Aorta (tissue), 5 donors: ENCODE measurements around the gene NCOA3. TPM values are rescaled to one million over a fixed set of nuclear protein-coding genes. Genes with fewer than 3 reads are reported as not detected.

ENCODE experiments used
- ATAC-seq: fragments of 200-7000 bp; cut with Tn5 transposase; one replicate; pipeline ENCODE4 v1.9.1; 2022; ENCODE audit warnings: moderate library complexity; ENCODE audit not compliant: low FRiP score
- DNase-seq, 2 donors: peaks; one replicate each; pipeline ENCODE4 v3.0.0-alpha.2; 2020
- H3K27ac ChIP-seq, 2 donors: one replicate each; pipeline ENCODE4 v1.5.1; 2013; ENCODE audit warnings: low read length in 2 of 2, mild to moderate bottlenecking in 2 of 2, moderate library complexity in 2 of 2, control low read depth in 1 of 2, inconsistent platforms in 1 of 2, low read depth in 1 of 2
- H3K27me3 ChIP-seq, 2 donors: one replicate each; pipeline ENCODE4 v1.6.1; 2013; ENCODE audit warnings: control low read depth in 1 of 2, low read length in 1 of 2, mild to moderate bottlenecking in 1 of 2, moderate library complexity in 1 of 2; ENCODE audit not compliant: insufficient read depth in 2 of 2, control insufficient read depth in 1 of 2
- H3K36me3 ChIP-seq, 2 donors: one replicate each; pipeline ENCODE4 v1.6.1; 2013; ENCODE audit warnings: control low read depth in 1 of 2, low read length in 1 of 2, mild to moderate bottlenecking in 1 of 2; ENCODE audit not compliant: insufficient read depth in 2 of 2, control insufficient read depth in 1 of 2
- H3K4me1 ChIP-seq, 2 donors: one replicate each; pipeline ENCODE4 v1.6.1; 2013; ENCODE audit warnings: low read length in 2 of 2, control low read depth in 1 of 2, mild to moderate bottlenecking in 1 of 2, moderate library complexity in 1 of 2; ENCODE audit not compliant: insufficient read depth in 2 of 2, control insufficient read depth in 1 of 2
- H3K4me3 ChIP-seq, 2 donors: one replicate each; pipeline ENCODE4 v1.5.1; 2013; ENCODE audit warnings: low read length in 2 of 2, control low read depth in 1 of 2, mild to moderate bottlenecking in 1 of 2
- H3K9me3 ChIP-seq: one replicate; pipeline ENCODE4 v1.6.1; 2013; ENCODE audit warnings: mild to moderate bottlenecking, low read length; ENCODE audit not compliant: control insufficient read depth
- WGBS, 2 donors: extraction: QIAGEN DNeasy Blood & Tissue Kit; methylation state at CpG; one replicate each; pipeline ENCODE4 v1.1.7; 2013; 5-methylcytosine and 5-hydroxymethylcytosine counted together
- intact Hi-C, 2 donors: fragments of 100-400 bp; cut with DNase I; formaldehyde crosslinking; loops; one replicate each; pipeline versions ENCODE4 v1.14.2 to v1.15.0; 2022
- polyA plus RNA-seq, 2 donors: library from polyadenylated mRNA; stranded (reverse); fragments of 200-250 nt; gene quantifications; one replicate each; pipeline ENCODE4 v1.2.3, GENCODE V29; 2013
- total RNA-seq, 2 donors: library from RNA; stranded (reverse); fragmentation: NEBNext Ultra II Directional; extraction: Animal tissue kit (Norgen Biotek cat#: 25700); gene quantifications; one replicate each; pipeline ENCODE4 v1.2.1, GENCODE V29; 2021
- donor health status: healthy with polysubstance abuse.
- donor health status: Bipolar disorder and iron deficiency.
- donor health status: DM: no; HTN: no; CAD: no.
- donor health status: DM: no; HTN: no; CAD: no.
- donor health status: DM: yes; HTN: yes; CAD: no.

NCOA3 gene
- total and polyA plus RNA-seq, 4 donors, result 4.8 to 53.7 (median 27.7) TPM

- 58 to 62% methylated on average over 6 of the region's 6 CpGs for WGBS, 2 donors
- peak; percentile 83 for ATAC-seq
- Histone ChIP-seq H3K9me3 (no peaks in the 10 kb centered on the region), H3K27ac (peak overlapping the region in 1 of 2 donors; percentile 11), H3K27me3 (no peaks in the 10 kb centered on the region), H3K36me3 (no peaks in the 10 kb centered on the region), H3K4me1 (peaks cover 0 to 1% of the 10 kb centered on the region in 2 donors), H3K4me3 (no peak overlapping the region)
- intact Hi-C loops, result loop anchor here in 1 of 2 donors (10.0 kb wide), 2 partner anchors 106 to 856 kb away; partner anchors contain the start of gene NCOA3
- peak in 1 of 2 donors; percentile 74 for DNase-seq
Measured at GRCh38 chr20:47610247-47610944, 108.7 kb downstream of the NCOA3 start.

DNA sequence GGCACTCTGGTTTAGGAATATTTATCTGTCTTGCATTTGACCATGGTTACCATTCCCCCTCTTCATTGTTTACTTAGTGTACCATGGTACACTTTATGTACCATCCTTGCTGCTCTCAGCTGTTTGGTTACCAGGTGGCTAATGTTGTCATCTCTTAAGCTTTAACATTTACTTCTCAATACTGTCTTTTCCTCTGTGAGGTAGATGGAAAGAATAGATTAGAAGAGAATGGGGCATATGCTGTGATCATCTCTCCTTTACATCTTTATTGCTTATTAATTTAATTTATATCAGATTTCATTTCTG, 109.2 kb downstream of the NCOA3 start:
- Histone ChIP-seq H3K4me3 (no peak overlapping the region), H3K36me3 (no peaks in the 10 kb centered on the region), H3K27me3 (no peaks in the 10 kb centered on the region), H3K9me3 (no peaks in the 10 kb centered on the region), H3K27ac (no peak overlapping the region), H3K4me1 (peaks cover 0 to 1% of the 10 kb centered on the region in 2 donors)
- ATAC-seq (no peak), DNase-seq (no peak)
- intact Hi-C loops, result loop anchor here in 1 of 2 donors (10.0 kb wide), 2 partner anchors 106 to 856 kb away; partner anchors contain the start of gene NCOA3

GRCh38 chr20:47611785-47612184, 110.1 kb downstream of the NCOA3 start:
- 97 to 98% methylated on average over 9 of the region's 9 CpGs for WGBS, 2 donors
- DNase-seq (no peak), ATAC-seq (no peak)
- Histone ChIP-seq H3K27me3 (no peaks in the 10 kb centered on the region), H3K9me3 (no peaks in the 10 kb centered on the region), H3K4me1 (peaks cover 1 to 2% of the 10 kb centered on the region in 2 donors), H3K27ac (no peak overlapping the region), H3K36me3 (no peaks in the 10 kb centered on the region), H3K4me3 (no peak overlapping the region)
- intact Hi-C loops, result loop anchor here in 1 of 2 donors (10.0 kb wide), 2 partner anchors 107 to 857 kb away; partner anchors contain the start of gene NCOA3

DNA sequence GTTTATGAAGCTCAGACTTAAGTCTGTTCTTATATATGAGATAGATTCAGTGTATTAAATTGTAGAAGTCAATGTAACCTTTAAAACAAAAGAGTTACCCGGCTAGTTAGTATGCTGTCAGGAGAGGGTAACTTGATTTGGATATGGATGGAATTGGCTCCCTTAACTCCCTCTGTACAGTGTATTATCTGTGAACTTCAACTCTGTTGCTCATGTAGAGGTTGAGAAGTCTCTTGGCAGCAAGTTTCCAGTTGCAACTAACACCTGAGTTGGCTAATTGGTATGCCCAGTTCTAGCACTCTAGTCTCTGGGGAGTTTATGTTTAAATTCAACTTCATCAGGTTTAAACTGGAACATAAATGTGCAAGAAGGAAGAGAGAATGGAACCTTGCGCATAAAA, 111.0 kb downstream of the NCOA3 start:
- peaks cover 1 to 2% of the 10 kb centered on the region in 2 donors for H3K4me1 ChIP-seq
- H3K36me3 ChIP-seq, result no peaks in the 10 kb centered on the region
- H3K27ac ChIP-seq, result no peak overlapping the region
- no peak for ATAC-seq
- intact Hi-C loops, result loop anchor here in 1 of 2 donors (10.0 kb wide), 2 partner anchors 108 to 858 kb away; partner anchors contain the start of gene NCOA3
- WGBS, 2 donors, result 93 to 96% methylated on average over 2 of the region's 2 CpGs
- no peaks in the 10 kb centered on the region for H3K27me3 ChIP-seq
- H3K9me3 ChIP-seq, result no peaks in the 10 kb centered on the region
- no peak for DNase-seq
- H3K4me3 ChIP-seq, result no peak overlapping the region

DNA sequence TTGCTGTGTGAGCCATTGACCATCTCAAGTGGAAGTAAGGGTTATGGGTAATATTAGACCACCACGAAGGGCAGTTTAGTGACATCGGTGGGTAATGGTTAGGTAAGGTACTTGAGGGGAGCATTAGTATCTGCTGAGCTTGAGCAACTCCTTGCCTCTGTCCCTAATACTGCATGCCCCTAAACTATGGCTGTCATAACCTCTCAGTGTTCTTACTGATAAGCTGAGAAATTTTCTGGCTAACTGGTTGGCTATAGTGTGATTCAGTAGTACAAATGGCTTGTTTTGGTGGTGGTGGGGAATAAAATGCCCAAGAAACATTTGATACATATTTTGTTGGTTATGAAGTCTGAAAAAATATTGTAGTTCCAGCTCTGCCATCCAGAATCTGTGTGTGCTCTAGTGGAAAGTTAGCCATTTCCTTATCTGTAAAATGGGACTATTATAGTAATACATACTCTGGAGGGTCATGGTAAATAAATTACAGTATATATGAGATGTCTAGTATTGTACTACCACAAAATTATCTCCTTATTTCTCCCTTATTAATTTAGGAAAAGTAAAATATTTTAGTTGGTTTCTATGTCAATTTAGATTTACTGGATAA, 113.1 kb downstream of the NCOA3 start:
- 98 to 100% methylated on average over 2 of the region's 2 CpGs for WGBS, 2 donors
- ATAC-seq (no peak), DNase-seq (no peak)
- Histone ChIP-seq H3K4me1 (peaks cover 1 to 2% of the 10 kb centered on the region in 2 donors), H3K27ac (no peak overlapping the region), H3K4me3 (no peak overlapping the region), H3K36me3 (no peaks in the 10 kb centered on the region), H3K9me3 (no peaks in the 10 kb centered on the region), H3K27me3 (no peaks in the 10 kb centered on the region)
- intact Hi-C loops, result loop anchor here in 1 of 2 donors (10.0 kb wide), 2 partner anchors 110 to 860 kb away; partner anchors contain the start of gene NCOA3

DNA sequence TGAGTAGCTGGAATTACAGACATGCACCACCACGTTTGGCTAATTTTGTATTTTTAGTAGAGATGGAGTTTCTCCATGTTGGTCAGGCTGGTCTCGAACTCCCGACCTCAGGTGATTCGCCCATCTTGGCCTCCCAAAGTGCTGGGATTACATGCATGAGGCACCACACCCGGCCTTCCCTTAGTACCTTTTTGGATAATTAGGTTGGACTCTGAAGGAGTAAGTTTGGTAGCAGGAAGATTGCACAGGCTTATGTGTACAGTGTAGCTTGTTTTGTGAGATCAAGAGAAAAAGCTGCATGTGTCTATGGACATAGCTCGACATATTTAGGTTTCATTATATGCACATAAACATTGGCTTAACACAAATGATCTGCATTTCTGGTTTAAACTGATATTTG, 116.8 kb downstream of the NCOA3 start:
- WGBS, 2 donors, result 94 to 95% methylated on average over 6 of the region's 6 CpGs
- H3K9me3 ChIP-seq, result no peaks in the 10 kb centered on the region
- no peak for DNase-seq

DNA sequence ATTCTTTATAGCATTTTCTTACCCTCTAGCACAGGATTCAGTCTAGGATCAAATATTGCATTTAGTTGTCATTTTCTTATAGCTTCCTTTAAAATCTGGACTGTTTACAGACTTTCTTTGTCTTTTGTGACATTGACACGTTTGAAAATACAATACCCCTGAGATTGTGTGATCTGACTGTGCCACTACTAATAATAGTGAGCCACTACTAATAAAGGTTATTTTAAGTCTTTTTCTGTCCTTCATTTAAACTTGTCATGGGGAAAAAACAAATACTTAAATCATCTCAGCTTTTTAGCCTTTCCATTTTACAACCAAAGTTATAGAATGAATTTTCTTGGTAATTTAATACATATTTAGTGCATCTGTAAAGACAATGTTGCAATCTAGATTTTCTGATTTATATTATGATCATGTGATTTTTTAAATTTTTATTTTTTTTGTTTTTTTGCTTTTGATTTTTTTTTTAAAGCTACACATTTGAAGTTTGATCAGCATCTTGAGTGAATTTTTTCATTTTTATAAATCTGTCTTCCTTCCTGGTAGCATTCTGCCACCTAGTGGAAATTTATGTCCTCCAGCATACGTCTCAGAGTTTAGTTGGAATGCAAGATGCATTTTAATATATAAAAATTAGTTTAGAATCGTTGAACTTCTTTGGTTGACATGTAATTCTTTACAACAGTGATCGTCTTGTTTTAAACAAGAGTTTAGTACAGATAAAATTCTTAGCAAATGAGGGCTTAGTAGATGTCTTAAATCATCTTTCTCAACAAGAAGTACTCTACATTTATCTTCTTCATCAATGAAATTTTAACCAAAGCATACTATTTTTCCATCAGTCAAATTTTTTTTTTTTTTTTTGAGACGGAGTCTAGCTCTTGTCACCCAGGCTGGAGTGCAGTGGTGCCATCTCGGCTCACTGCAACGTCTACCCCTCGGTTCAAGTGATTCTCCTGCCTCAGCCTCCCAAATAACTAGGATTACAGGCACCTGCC, 119.4 kb downstream of the NCOA3 start:
- DNase-seq (no peak), ATAC-seq (no peak)
- WGBS, 2 donors, result 37 to 41% methylated on average over 8 of the region's 8 CpGs
- H3K36me3 ChIP-seq, result no peaks in the 10 kb centered on the region
- H3K27me3 ChIP-seq, result no peaks in the 10 kb centered on the region
- H3K4me3 ChIP-seq, result no peak overlapping the region
- intact Hi-C loops, result loop anchor here (5.0 to 10.0 kb wide), 5 partner anchors 229 to 429 kb away; no protein-coding TSS in a partner anchor
- no peaks in the 10 kb centered on the region for H3K9me3 ChIP-seq
- H3K4me1 ChIP-seq, result peaks cover 0 to 2% of the 10 kb centered on the region in 2 donors
- no peak overlapping the region for H3K27ac ChIP-seq

More for the DNA sequence above, 116.8 kb downstream of the NCOA3 start:
- intact Hi-C loops, result loop anchor here in 1 of 2 donors (10.0 kb wide), 2 partner anchors 114 to 864 kb away; partner anchors contain the start of gene NCOA3
- no peaks in the 10 kb centered on the region for H3K36me3 ChIP-seq
- H3K27ac ChIP-seq, result no peak overlapping the region
- H3K4me3 ChIP-seq, result no peak overlapping the region
- no peak for ATAC-seq
- H3K4me1 ChIP-seq, result peaks cover 0 to 2% of the 10 kb centered on the region in 2 donors
- H3K27me3 ChIP-seq, result no peaks in the 10 kb centered on the region

DNA sequence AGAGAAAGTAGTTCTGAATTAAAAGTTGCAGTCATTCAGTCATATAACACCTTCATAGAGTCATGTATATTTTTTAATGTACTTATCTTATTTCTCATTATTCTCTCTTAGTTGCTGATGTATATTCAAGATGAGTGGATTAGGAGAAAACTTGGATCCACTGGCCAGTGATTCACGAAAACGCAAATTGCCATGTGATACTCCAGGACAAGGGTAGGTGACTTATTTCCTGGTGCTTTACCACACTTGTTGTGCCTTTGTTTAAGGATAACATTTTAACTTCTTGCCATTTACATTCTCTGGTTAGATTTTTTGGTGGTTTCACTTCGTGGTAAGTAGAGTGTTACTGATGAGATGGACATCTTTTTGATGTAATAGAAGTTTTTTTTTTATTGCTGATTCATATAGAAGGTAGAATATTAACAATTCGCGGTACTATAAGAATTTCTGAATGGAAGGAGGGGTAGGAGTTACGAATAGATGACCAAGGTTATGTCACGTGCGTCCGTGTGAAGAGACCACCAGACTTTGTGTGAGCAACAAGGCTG, 120.5 kb downstream of the NCOA3 start:
- no peak overlapping the region for H3K27ac ChIP-seq
- WGBS, 2 donors, result 91 to 92% methylated on average over 9 of the region's 9 CpGs
- H3K9me3 ChIP-seq, result no peaks in the 10 kb centered on the region
- no peaks in the 10 kb centered on the region for H3K4me1 ChIP-seq
- H3K36me3 ChIP-seq, result peaks cover 0 to 2% of the 10 kb centered on the region in 2 donors
- no peak for DNase-seq
- no peak overlapping the region for H3K4me3 ChIP-seq
- H3K27me3 ChIP-seq, result no peaks in the 10 kb centered on the region
- intact Hi-C loops, result loop anchor here (5.0 to 10.0 kb wide), 5 partner anchors 230 to 430 kb away; no protein-coding TSS in a partner anchor
- no peak for ATAC-seq
